Endothelial cell of hepatic sinusoid (primary cell): ENCODE results near the gene B3GNT2.
"Not testable (repeated sequence)": the region's sequence is repeated elsewhere in the genome, so short reads cannot be mapped to it uniquely, and the experiment has no call there.

Experiments used
- in situ Hi-C: cut with HindIII; loops from 2 replicates; pipeline ENCODE4 v1.10.0; 2017; ENCODE audit warnings: low sequenced_read_pairs

The B3GNT2 gene

GRCh38 chr2:62184512-62185230 lies 11.2 kb upstream of the B3GNT2 start:
- in situ Hi-C loops: loop anchor here (5.0 kb wide), 1 partner anchor 52 kb away; no protein-coding TSS in a partner anchor

GRCh38 chr2:62185475-62186155 lies 10.3 kb upstream of the B3GNT2 start:
- in situ Hi-C loops: loop anchor here (5.0 kb wide), 1 partner anchor 53 kb away; no protein-coding TSS in a partner anchor

GRCh38 chr2:62186156-62186905 lies 9.6 kb upstream of the B3GNT2 start:
- in situ Hi-C loops: loop anchor here (5.0 kb wide), 1 partner anchor 54 kb away; no protein-coding TSS in a partner anchor

GRCh38 chr2:62187246-62187645 lies 8.7 kb upstream of the B3GNT2 start:
- in situ Hi-C loops: loop anchor here (5.0 kb wide), 1 partner anchor 55 kb away; no protein-coding TSS in a partner anchor

GRCh38 chr2:62188416-62188815 lies 7.5 kb upstream of the B3GNT2 start:
- in situ Hi-C loops: loop anchor here (5.0 kb wide), 1 partner anchor 56 kb away; no protein-coding TSS in a partner anchor

GRCh38 chr2:62189196-62189595 lies 6.7 kb upstream of the B3GNT2 start:
- in situ Hi-C loops: loop anchor here (5.0 kb wide), 1 partner anchor 57 kb away; no protein-coding TSS in a partner anchor

- in situ Hi-C loops: no loop called here
These were observed 3.1 kb upstream of the B3GNT2 start for GRCh38 chr2:62192811-62193210.

- in situ Hi-C loops: no loop called here
These were observed 1.1 kb upstream of the B3GNT2 start for GRCh38 chr2:62194558-62195420.

GRCh38 chr2:62196278-62196901 lies 475 bp downstream of the B3GNT2 start:
- in situ Hi-C loops: no loop called here

- in situ Hi-C loops: no loop called here
These were observed 1.4 kb downstream of the B3GNT2 start for GRCh38 chr2:62197011-62197924.

GRCh38 chr2:62197925-62198633 lies 2.2 kb downstream of the B3GNT2 start:
- in situ Hi-C loops: no loop called here

- in situ Hi-C loops: not testable (repeated sequence)
These were observed 2.9 kb downstream of the B3GNT2 start for GRCh38 chr2:62198854-62199253.

GRCh38 chr2:62199392-62200125 lies 3.6 kb downstream of the B3GNT2 start:
- in situ Hi-C loops: loop anchor here (5.0 kb wide), 1 partner anchor 58 kb away; no protein-coding TSS in a partner anchor

- in situ Hi-C loops: loop anchor here (5.0 kb wide), 1 partner anchor 57 kb away; no protein-coding TSS in a partner anchor
These were observed 4.5 kb downstream of the B3GNT2 start for GRCh38 chr2:62200291-62200841.

- in situ Hi-C loops: loop anchor here (5.0 kb wide), 1 partner anchor 56 kb away; no protein-coding TSS in a partner anchor
These were observed 5.0 kb downstream of the B3GNT2 start for GRCh38 chr2:62200868-62201267.

GRCh38 chr2:62201307-62201706 lies 5.4 kb downstream of the B3GNT2 start:
- in situ Hi-C loops: loop anchor here (5.0 kb wide), 1 partner anchor 56 kb away; no protein-coding TSS in a partner anchor
